H1 (cell line): ENCODE results near the gene PYGL. TPM values are rescaled to one million over a fixed set of nuclear protein-coding genes. Genes with fewer than 3 reads are reported as not detected.

Experiments
- CTCF ChIA-PET: fragments of 300-600 bp; sonication (Branson Sonifier 250); formaldehyde crosslinking; loops from one replicate; lab custom pipeline; 2021; ENCODE audit not compliant: partially characterized antibody; lab: Charles Lee
- POLR2A ChIA-PET: fragments of 300-600 bp; sonication (Branson Sonifier 250); formaldehyde crosslinking; loops from one replicate; lab custom pipeline; 2021; ENCODE audit warnings: inconsistent platforms; ENCODE audit not compliant: partially characterized antibody; lab: Charles Lee
- DNase-seq, 2 experiments: peaks; one replicate each; pipeline versions ENCODE4 v3.0.0 to v3.0.0-alpha.2; 2010 to 2022; ENCODE audit warnings: low spot score in 2 of 2, low read depth in 1 of 2, mixed read lengths in 1 of 2
- FAIRE-seq: peaks from 2 replicates; lab custom pipeline; 2011; peaks lifted over from hg19 to GRCh38; lab: Jason Lieb, UNC
- H2AFZ ChIP-seq: 2 replicates; pipeline ENCODE4 v1.8.1; 2012; ENCODE audit warnings: low read length, inconsistent platforms
- H2AK5ac ChIP-seq: 2 replicates; pipeline ENCODE4 v1.6.1; 2013; ENCODE audit warnings: low read depth, low read length
- H2BK120ac ChIP-seq: replicated peaks from 2 replicates; pipeline ENCODE3; 2013; ENCODE audit warnings: low read depth, low read length, inconsistent platforms
- H2BK12ac ChIP-seq: 2 replicates; pipeline ENCODE4 v1.6.1; 2013; ENCODE audit warnings: low read depth, low read length
- H2BK15ac ChIP-seq: 2 replicates; pipeline ENCODE4 v1.6.1; 2013; ENCODE audit warnings: low read length
- H2BK20ac ChIP-seq: 2 replicates; pipeline ENCODE4 v1.6.1; 2013; ENCODE audit warnings: low read length
- H2BK5ac ChIP-seq: 2 replicates; pipeline ENCODE4 v1.6.1; 2013; ENCODE audit warnings: low read depth, low read length
- H3K14ac ChIP-seq: 2 replicates; pipeline ENCODE4 v1.6.1; 2013; ENCODE audit warnings: inconsistent platforms; ENCODE audit not compliant: insufficient read length
- H3K18ac ChIP-seq: 2 replicates; pipeline ENCODE4 v1.6.1; 2013; ENCODE audit warnings: low read length; ENCODE audit errors: extremely low read depth
- H3K23ac ChIP-seq: 2 replicates; pipeline ENCODE4 v1.6.1; 2013; ENCODE audit warnings: inconsistent platforms; ENCODE audit not compliant: insufficient read length
- H3K23me2 ChIP-seq: 2 replicates; pipeline ENCODE4 v1.6.1; 2013; ENCODE audit warnings: low read depth, low read length
- H3K27ac ChIP-seq: 2 replicates; pipeline ENCODE4 v1.6.1; 2011; ENCODE audit warnings: low read depth, low read length, inconsistent platforms
- H3K27me3 ChIP-seq, 4 experiments: replicated peaks in 1 of 4; 1 replicate in 1 of 4; 2 replicates in 3 of 4; pipeline versions ENCODE4 v1.6.1 to v1.8.1; 2011 to 2013; ENCODE audit warnings: low read length in 3 of 4, mild to moderate bottlenecking in 3 of 4, inconsistent platforms in 2 of 4, mixed read lengths in 2 of 4, moderate library complexity in 1 of 4; ENCODE audit not compliant: control insufficient read depth in 3 of 4, insufficient read depth in 3 of 4; ENCODE audit errors: extremely low read depth in 1 of 4
- H3K36me3 ChIP-seq, 4 experiments: 2 replicates each; pipeline versions ENCODE4 v1.6.1 to v1.8.1; 2011 to 2013; ENCODE audit warnings: mild to moderate bottlenecking in 4 of 4, low read length in 3 of 4, moderate library complexity in 2 of 4, control low read depth in 1 of 4, inconsistent platforms in 1 of 4; ENCODE audit not compliant: insufficient read depth in 4 of 4, control insufficient read depth in 2 of 4
- H3K4ac ChIP-seq: replicated peaks from 2 replicates; pipeline ENCODE3; 2013; ENCODE audit warnings: low read length, low read depth, mixed read lengths, inconsistent platforms; ENCODE audit not compliant: insufficient read length
- H3K4me1 ChIP-seq, 4 experiments: replicated peaks in 1 of 4; 1 replicate in 1 of 4; 2 replicates in 3 of 4; pipeline versions ENCODE4 v1.6.1 to v1.8.1; 2011 to 2013; ENCODE audit warnings: low read length in 3 of 4, inconsistent platforms in 2 of 4, mixed read lengths in 1 of 4; ENCODE audit not compliant: insufficient read depth in 4 of 4, control insufficient read depth in 3 of 4
- H3K4me2 ChIP-seq, 2 experiments: 2 replicates each; pipeline versions ENCODE4 v1.6.1 to v1.8.1; 2011 to 2013; ENCODE audit warnings: low read depth in 2 of 2, low read length in 2 of 2, control low read depth in 1 of 2, inconsistent platforms in 1 of 2, mild to moderate bottlenecking in 1 of 2; ENCODE audit not compliant: insufficient read depth in 1 of 2
- H3K4me3 ChIP-seq, 4 experiments: fragments of 200-600, 300-600 bp in 1 of 4; sonication (generic), shearing (Covaris generic), sonication (Bioruptor Twin) in 1 of 4; 2 replicates each; pipeline versions ENCODE4 v1.5.1 to v1.8.1; 2011 to 2016; ENCODE audit warnings: low read length in 4 of 4, low read depth in 3 of 4, control low read depth in 2 of 4, inconsistent platforms in 2 of 4, mild to moderate bottlenecking in 2 of 4, mixed read lengths in 1 of 4, moderate library complexity in 1 of 4; ENCODE audit not compliant: insufficient read depth in 2 of 4; ENCODE audit errors: extremely low read depth in 1 of 4
- H3K56ac ChIP-seq: replicated peaks from 2 replicates; pipeline ENCODE3; 2013; ENCODE audit warnings: low read depth, mild to moderate bottlenecking, mixed read lengths, low read length, inconsistent platforms; ENCODE audit not compliant: insufficient read length
- H3K79me1 ChIP-seq: 2 replicates; pipeline ENCODE4 v1.6.1; 2013; ENCODE audit warnings: low read depth, low read length, control low read depth
- H3K79me2 ChIP-seq, 2 experiments: 2 replicates each; pipeline versions ENCODE4 v1.6.1 to v1.8.1; 2012 to 2013; ENCODE audit warnings: low read length in 2 of 2, mild to moderate bottlenecking in 2 of 2, inconsistent platforms in 1 of 2; ENCODE audit not compliant: insufficient read depth in 2 of 2, control insufficient read depth in 1 of 2
- H3K9ac ChIP-seq, 4 experiments: replicated peaks in 1 of 4; 1 replicate in 1 of 4; 2 replicates in 3 of 4; pipeline versions ENCODE4 v1.6.1 to v1.8.1; 2011 to 2013; ENCODE audit warnings: low read depth in 3 of 4, low read length in 3 of 4, control low read depth in 2 of 4, mild to moderate bottlenecking in 2 of 4, moderate library complexity in 2 of 4, inconsistent platforms in 1 of 4; ENCODE audit errors: extremely low read depth in 1 of 4
- H3K9me3 ChIP-seq, 2 experiments: 2 replicates each; pipeline versions ENCODE4 v1.6.1 to v1.8.1; 2012 to 2013; ENCODE audit warnings: mild to moderate bottlenecking in 2 of 2, moderate library complexity in 2 of 2, control low read depth in 1 of 2, inconsistent platforms in 1 of 2, low read depth in 1 of 2, low read length in 1 of 2, mixed read lengths in 1 of 2; ENCODE audit not compliant: insufficient read depth in 2 of 2
- H4K20me1 ChIP-seq, 2 experiments: replicated peaks in 1 of 2; 2 replicates each; pipeline versions ENCODE3 to v1.8.1; 2011 to 2013; ENCODE audit warnings: inconsistent platforms in 2 of 2, low read length in 2 of 2, mild to moderate bottlenecking in 1 of 2; ENCODE audit not compliant: insufficient read depth in 2 of 2, control insufficient read depth in 1 of 2
- H4K5ac ChIP-seq: 2 replicates; pipeline ENCODE4 v1.6.1; 2013; ENCODE audit warnings: low read length, low read depth, mixed read lengths, inconsistent platforms; ENCODE audit not compliant: insufficient read length
- H4K8ac ChIP-seq: 2 replicates; pipeline ENCODE4 v1.8.0; 2013; ENCODE audit warnings: mild to moderate bottlenecking, moderate library complexity, low read length, inconsistent platforms; ENCODE audit not compliant: insufficient read depth; ENCODE audit errors: extremely low read depth
- H4K91ac ChIP-seq: replicated peaks from 2 replicates; pipeline ENCODE3; 2013; ENCODE audit warnings: low read length, mixed read lengths, inconsistent platforms; ENCODE audit not compliant: insufficient read length
- ATF3 ChIP-seq: IDR thresholded peaks from 2 replicates; pipeline ENCODE4 v1.6.1; 2011; ENCODE audit warnings: low read depth, mild to moderate bottlenecking, low read length; ENCODE audit not compliant: insufficient read depth
- BCL11A ChIP-seq, 2 experiments: IDR thresholded peaks; one replicate each; pipeline ENCODE4 v1.6.1; 2011; ENCODE audit warnings: low read depth in 2 of 2, low read length in 2 of 2, mild to moderate bottlenecking in 2 of 2
- FOSL1 ChIP-seq: IDR thresholded peaks from 2 replicates; pipeline ENCODE4 v1.6.1; 2011; ENCODE audit warnings: mild to moderate bottlenecking, low read depth, low read length, moderate library complexity; ENCODE audit not compliant: insufficient read depth
- JUN ChIP-seq: IDR thresholded peaks from 2 replicates; pipeline ENCODE4 v1.6.1; 2011; ENCODE audit warnings: low read depth, mild to moderate bottlenecking, improper control_type of control experiment, low read length
- JUND ChIP-seq: IDR thresholded peaks from 2 replicates; pipeline ENCODE4 v1.6.1; 2011; ENCODE audit warnings: mild to moderate bottlenecking, improper control_type of control experiment, low read length
- KDM4A ChIP-seq: IDR thresholded peaks from one replicate; pipeline ENCODE4 v1.7.1; 2012; ENCODE audit warnings: low read depth, mild to moderate bottlenecking, moderate library complexity, low read length, inconsistent platforms; ENCODE audit not compliant: severe bottlenecking
- NANOG ChIP-seq: IDR thresholded peaks from 2 replicates; pipeline ENCODE4 v1.6.1; 2011; ENCODE audit warnings: low read length, low read depth, mild to moderate bottlenecking, inconsistent platforms; ENCODE audit not compliant: insufficient read depth, poor library complexity, severe bottlenecking
- RXRA ChIP-seq: IDR thresholded peaks from 2 replicates; pipeline ENCODE4 v1.6.1; 2011; ENCODE audit warnings: low read depth, mild to moderate bottlenecking, low read length, moderate library complexity; ENCODE audit not compliant: insufficient read depth
- WGBS, 2 experiments: shearing (Covaris generic) in 1 of 2; methylation state at CpG; one replicate each; pipeline versions ENCODE4 v1.1.6 to v1.1.7; 2013 to 2015; ENCODE audit warnings: low lambda C conversion rate in 2 of 2, mixed read lengths in 2 of 2, inconsistent platforms in 1 of 2, low coverage in 1 of 2, missing lambda C conversion rate in 1 of 2; ENCODE audit not compliant: insufficient replicate concordance in 2 of 2, insufficient coverage in 1 of 2, insufficient read length in 1 of 2; ENCODE audit errors: extremely low coverage in 1 of 2, missing lambda C conversion rate in 1 of 2; 5-methylcytosine and 5-hydroxymethylcytosine counted together
- polyA plus RNA-seq, 7 experiments: library from polyadenylated mRNA; depleted of rRNA in 3 of 7; stranded (reverse) in 5 of 7; unstranded in 2 of 7; fragments of >200 nt in 5 of 7; fragments of 200-250 nt in 2 of 7; gene quantifications; 1 replicate in 5 of 7; 2 replicates in 1 of 7; 4 replicates in 1 of 7; pipeline versions ENCODE4 v1.2.1 to v1.2.3, GENCODE V29; 2011 to 2013; ENCODE audit warnings: missing spikeins in 2 of 7, mixed read lengths in 2 of 7
- total RNA-seq: library from RNA; stranded (reverse); fragmentation: NEBNext Ultra II Directional; extraction: Animal tissue kit (Norgen Biotek cat#: 25700); gene quantifications from 2 replicates; pipeline ENCODE4 v1.2.1, GENCODE V29; 2021

The PYGL gene
- total and polyA plus RNA-seq, 2 of the 8 experiments (the other 6 are each of a cell fraction or from before 2014, with no cell fraction given), result 26.1 to 50.5 TPM

- Histone ChIP-seq H3K23ac (no peak overlapping the region), H3K4ac (no peak overlapping the region), H3K4me2 (no peak overlapping the region), H3K56ac (no peak overlapping the region), H3K9me3 (no peaks in the 10 kb centered on the region), H2AK5ac (no peak overlapping the region), H3K18ac (no peak overlapping the region), H4K8ac (no peak overlapping the region), H3K27ac (no peak overlapping the region), H4K91ac (no peak overlapping the region), H4K20me1 (no peaks in the 10 kb centered on the region), H3K4me3 (no peak overlapping the region), H4K5ac (no peak overlapping the region), H2BK120ac (no peak overlapping the region), H3K36me3 (no peaks in the 10 kb centered on the region), H3K14ac (no peak overlapping the region), H2AFZ (no peak overlapping the region), H3K9ac (no peak overlapping the region), H2BK5ac (no peak overlapping the region), H3K79me2 (no peaks in the 10 kb centered on the region), H3K4me1 (no peaks in the 10 kb centered on the region), H3K79me1 (no peaks in the 10 kb centered on the region), H3K23me2 (no peaks in the 10 kb centered on the region), H2BK12ac (no peak overlapping the region), H2BK15ac (no peak overlapping the region), H2BK20ac (no peak overlapping the region), H3K27me3 (no peaks in the 10 kb centered on the region)
- CTCF ChIA-PET, result interaction anchor here (0.9 to 1.1 kb wide), 2 partner anchors 20 to 23 kb away, joined by 3 to 6 read pairs; no protein-coding TSS in a partner anchor
- DNase-seq (no peak), FAIRE-seq (no peak)
- TF ChIP-seq BCL11A (IDR thresholded peaks at IDR 0.05; ENCODE audit: low read depth in 2 of 2, low read length in 2 of 2), result no peak
- no peak for TF ChIP-seq JUN
- no peak for TF ChIP-seq FOSL1
- no peak for TF ChIP-seq NANOG
- no peak for TF ChIP-seq KDM4A
- TF ChIP-seq ATF3, result no peak
- TF ChIP-seq JUND, result no peak
- TF ChIP-seq RXRA, result no peak
- 84% methylated on average over 3 of the region's 3 CpGs; no CpG with 5 or more reads in 1 of the 2 experiments for WGBS, 2 experiments
- POLR2A ChIA-PET, result no interaction called here
Measured at GRCh38 chr14:50977863-50978528, 33.7 kb upstream of the PYGL start.
